Neural cell (in vitro differentiated cells): ENCODE measurements around the gene FRK. TPM values are rescaled to one million over a fixed set of nuclear protein-coding genes. Genes with fewer than 3 reads are reported as not detected.
"Not testable (repeated sequence)": the region's sequence is repeated elsewhere in the genome, so short reads cannot be mapped to it uniquely, and the experiment has no call there.

Experiments
- H2AFZ ChIP-seq: fragments of 200-600, 300-800 bp; sonication (generic), shearing (Covaris generic); 2 replicates; pipeline ENCODE4 v1.6.0; 2014; ENCODE audit warnings: low read depth, mild to moderate bottlenecking, antibody characterized with exemption, low read length, moderate library complexity
- H3F3A ChIP-seq: fragments of 200-600 bp; shearing (Covaris generic); 2 replicates; pipeline ENCODE4 v1.6.1; 2016; ENCODE audit warnings: mild to moderate bottlenecking, moderate library complexity, mixed read lengths, antibody characterized with exemption, low read length; ENCODE audit not compliant: insufficient read depth, poor library complexity, severe bottlenecking
- H3K27ac ChIP-seq: fragments of 200-600, 300-800 bp; sonication (generic), shearing (Covaris generic); 2 replicates; pipeline ENCODE4 v1.5.1; 2014; ENCODE audit warnings: mild to moderate bottlenecking, low read length, moderate library complexity
- H3K27me3 ChIP-seq: fragments of 300-800, 200-600 bp; sonication (generic), shearing (Covaris generic); 2 replicates; pipeline ENCODE4 v1.6.0; 2014; ENCODE audit warnings: mild to moderate bottlenecking, low read depth, low read length, moderate library complexity; ENCODE audit not compliant: insufficient read depth
- H3K36me3 ChIP-seq: fragments of 300-800, 200-600 bp; sonication (generic), shearing (Covaris generic); 2 replicates; pipeline ENCODE4 v1.5.1; 2014; ENCODE audit warnings: mild to moderate bottlenecking, antibody characterized with exemption, low read length, moderate library complexity; ENCODE audit not compliant: insufficient read depth
- H3K4me2 ChIP-seq: fragments of 300-800, 200-600 bp; sonication (generic), shearing (Covaris generic); 2 replicates; pipeline ENCODE4 v1.6.0; 2014; ENCODE audit warnings: mild to moderate bottlenecking, low read length
- H3K4me3 ChIP-seq: fragments of 300-800, 200-600 bp; sonication (generic), shearing (Covaris generic); 2 replicates; pipeline ENCODE4 v1.5.1; 2014; ENCODE audit warnings: mild to moderate bottlenecking, low read length, moderate library complexity
- H3K79me2 ChIP-seq: fragments of 200-600 bp; shearing (Covaris generic); replicated peaks from 2 replicates; pipeline ENCODE4 v1.6.0; 2014; ENCODE audit warnings: mild to moderate bottlenecking, low read length, moderate library complexity; ENCODE audit not compliant: insufficient read depth
- H3K9ac ChIP-seq: fragments of 300-800, 200-600 bp; sonication (generic), shearing (Covaris generic); 2 replicates; pipeline ENCODE4 v1.6.1; 2016; ENCODE audit warnings: mild to moderate bottlenecking, low read length, mixed read lengths
- H3K9me2 ChIP-seq: fragments of 200-600 bp; shearing (Covaris generic); 2 replicates; pipeline ENCODE4 v1.6.1; 2016; ENCODE audit warnings: mild to moderate bottlenecking, low read length, mixed read lengths; ENCODE audit not compliant: insufficient read depth
- H3K9me3 ChIP-seq: fragments of 200-600, 300-800 bp; sonication (generic), shearing (Covaris generic); 2 replicates; pipeline ENCODE4 v1.6.1; 2016; ENCODE audit warnings: mild to moderate bottlenecking, mixed run types, low read length, moderate library complexity, mixed read lengths
- H4K20me1 ChIP-seq: fragments of 200-600 bp; shearing (Covaris generic); 2 replicates; pipeline ENCODE4 v1.6.1; 2016; ENCODE audit warnings: mild to moderate bottlenecking, mixed run types; ENCODE audit not compliant: insufficient read depth
- CTCF ChIP-seq: fragments of 450-650 bp; IDR thresholded peaks from 2 replicates; pipeline ENCODE4 v1.5.1; 2014; ENCODE audit warnings: antibody characterized with exemption, mild to moderate bottlenecking, moderate library complexity; ENCODE audit not compliant: poor library complexity, severe bottlenecking
- EZH2 ChIP-seq: fragments of 200-600, 300-800 bp; shearing (Covaris generic), sonication (generic); IDR thresholded peaks from 2 replicates; pipeline ENCODE4 v1.6.1; 2014; ENCODE audit warnings: antibody characterized with exemption, low read length, borderline replicate concordance, mild to moderate bottlenecking; ENCODE audit not compliant: insufficient read depth, poor library complexity, severe bottlenecking
- MXI1 ChIP-seq: fragments of 450-650 bp; conservative IDR thresholded peaks from 2 replicates; pipeline ENCODE4 v1.6.1; 2014; ENCODE audit warnings: antibody characterized with exemption, mild to moderate bottlenecking; ENCODE audit not compliant: poor library complexity, severe bottlenecking
- POLR2AphosphoS5 ChIP-seq: IDR thresholded peaks from 2 replicates; pipeline ENCODE4 v1.6.1; 2012
- RAD21 ChIP-seq: fragments of 450-650 bp; conservative IDR thresholded peaks from 2 replicates; pipeline ENCODE4 v1.6.1; 2014; ENCODE audit warnings: antibody characterized with exemption, mild to moderate bottlenecking, moderate library complexity
- SMC3 ChIP-seq: fragments of 450-650 bp; conservative IDR thresholded peaks from 2 replicates; pipeline ENCODE4 v1.6.1; 2014; ENCODE audit warnings: antibody characterized with exemption, mild to moderate bottlenecking, moderate library complexity; ENCODE audit not compliant: poor library complexity
- TAF1 ChIP-seq: IDR thresholded peaks from 2 replicates; pipeline ENCODE4 v1.6.1; 2012; ENCODE audit warnings: low read depth
- polyA plus RNA-seq: library from polyadenylated mRNA; depleted of rRNA; stranded (reverse); fragments of >200 nt; gene quantifications from 2 replicates; pipeline ENCODE4 v1.2.3, GENCODE V29; 2014
- TF ChIP-seq, protein P1 (sequence below): IDR thresholded peaks from 2 replicates; pipeline ENCODE4 v1.6.1; 2012; ENCODE audit warnings: borderline replicate concordance

FRK gene
- polyA plus RNA-seq, 1 donor from 2014 or later = not detected

DNA sequence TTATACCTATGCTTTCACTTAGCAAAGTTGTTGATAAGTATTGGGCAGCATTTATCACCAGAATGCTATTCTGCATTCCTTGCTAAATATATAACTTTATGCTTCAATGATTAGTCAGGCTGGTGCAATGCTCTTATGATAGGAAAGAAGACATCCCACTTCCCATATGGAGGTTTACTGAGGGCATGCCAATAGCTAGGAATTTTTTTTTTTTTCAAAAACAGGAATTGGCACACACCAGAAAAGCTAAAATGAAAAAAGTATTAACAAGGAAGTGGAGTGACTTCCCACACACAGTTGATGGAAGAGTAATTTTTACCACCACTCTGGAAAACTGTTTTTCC is 90.8 kb downstream of the FRK start:
- H3K36me3 ChIP-seq = no peaks in the 10 kb centered on the region
- H4K20me1 ChIP-seq = no peaks in the 10 kb centered on the region
- TF ChIP-seq EZH2 = no peak
- no peak for TF ChIP-seq TAF1
- H3K9me2 ChIP-seq = no peaks in the 10 kb centered on the region
- H3K79me2 ChIP-seq = no peaks in the 10 kb centered on the region
- no peak overlapping the region for H3K4me2 ChIP-seq
- no peak overlapping the region for H3K9ac ChIP-seq
- no peak overlapping the region for H3K27ac ChIP-seq
- no peaks in the 10 kb centered on the region for H3F3A ChIP-seq
- no peak overlapping the region for H2AFZ ChIP-seq
- H3K9me3 ChIP-seq = no peaks in the 10 kb centered on the region
- H3K27me3 ChIP-seq = no peaks in the 10 kb centered on the region
- H3K4me3 ChIP-seq = no peak overlapping the region

GRCh38 chr6:115969207-115969929 is 91.3 kb downstream of the FRK start:
- no peaks in the 10 kb centered on the region for H4K20me1 ChIP-seq
- H3F3A ChIP-seq = no peaks in the 10 kb centered on the region
- H3K27me3 ChIP-seq = no peaks in the 10 kb centered on the region
- no peaks in the 10 kb centered on the region for H3K9me3 ChIP-seq
- no peak overlapping the region for H2AFZ ChIP-seq
- H3K4me2 ChIP-seq = no peak overlapping the region
- no peak overlapping the region for H3K4me3 ChIP-seq
- H3K9ac ChIP-seq = no peak overlapping the region
- H3K79me2 ChIP-seq = no peaks in the 10 kb centered on the region
- no peaks in the 10 kb centered on the region for H3K9me2 ChIP-seq
- no peaks in the 10 kb centered on the region for H3K36me3 ChIP-seq
- no peak overlapping the region for H3K27ac ChIP-seq
- no peak for TF ChIP-seq POLR2AphosphoS5
- TF ChIP-seq MXI1 = no peak
- no peak for TF ChIP-seq EZH2
- no peak for TF ChIP-seq TAF1
- TF ChIP-seq SMC3 = no peak
- TF ChIP-seq, protein P1, sequence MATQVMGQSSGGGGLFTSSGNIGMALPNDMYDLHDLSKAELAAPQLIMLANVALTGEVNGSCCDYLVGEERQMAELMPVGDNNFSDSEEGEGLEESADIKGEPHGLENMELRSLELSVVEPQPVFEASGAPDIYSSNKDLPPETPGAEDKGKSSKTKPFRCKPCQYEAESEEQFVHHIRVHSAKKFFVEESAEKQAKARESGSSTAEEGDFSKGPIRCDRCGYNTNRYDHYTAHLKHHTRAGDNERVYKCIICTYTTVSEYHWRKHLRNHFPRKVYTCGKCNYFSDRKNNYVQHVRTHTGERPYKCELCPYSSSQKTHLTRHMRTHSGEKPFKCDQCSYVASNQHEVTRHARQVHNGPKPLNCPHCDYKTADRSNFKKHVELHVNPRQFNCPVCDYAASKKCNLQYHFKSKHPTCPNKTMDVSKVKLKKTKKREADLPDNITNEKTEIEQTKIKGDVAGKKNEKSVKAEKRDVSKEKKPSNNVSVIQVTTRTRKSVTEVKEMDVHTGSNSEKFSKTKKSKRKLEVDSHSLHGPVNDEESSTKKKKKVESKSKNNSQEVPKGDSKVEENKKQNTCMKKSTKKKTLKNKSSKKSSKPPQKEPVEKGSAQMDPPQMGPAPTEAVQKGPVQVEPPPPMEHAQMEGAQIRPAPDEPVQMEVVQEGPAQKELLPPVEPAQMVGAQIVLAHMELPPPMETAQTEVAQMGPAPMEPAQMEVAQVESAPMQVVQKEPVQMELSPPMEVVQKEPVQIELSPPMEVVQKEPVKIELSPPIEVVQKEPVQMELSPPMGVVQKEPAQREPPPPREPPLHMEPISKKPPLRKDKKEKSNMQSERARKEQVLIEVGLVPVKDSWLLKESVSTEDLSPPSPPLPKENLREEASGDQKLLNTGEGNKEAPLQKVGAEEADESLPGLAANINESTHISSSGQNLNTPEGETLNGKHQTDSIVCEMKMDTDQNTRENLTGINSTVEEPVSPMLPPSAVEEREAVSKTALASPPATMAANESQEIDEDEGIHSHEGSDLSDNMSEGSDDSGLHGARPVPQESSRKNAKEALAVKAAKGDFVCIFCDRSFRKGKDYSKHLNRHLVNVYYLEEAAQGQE = no peak
- no peak for TF ChIP-seq RAD21
- no peak for TF ChIP-seq CTCF

GRCh38 chr6:115960286-115960685 is 100.4 kb downstream of the FRK start:
- H3K9ac ChIP-seq, H3K36me3 ChIP-seq, H3F3A ChIP-seq, H3K27me3 ChIP-seq, H3K27ac ChIP-seq, H3K4me2 ChIP-seq, H3K9me3 ChIP-seq, H3K9me2 ChIP-seq, H4K20me1 ChIP-seq, H2AFZ ChIP-seq, H3K4me3 ChIP-seq, H3K79me2 ChIP-seq: not testable (repeated sequence)
